ENCODE measurements around the gene SIRT6. TPM values are rescaled to one million over a fixed set of nuclear protein-coding genes. Genes with fewer than 3 reads are reported as not detected.
"Not testable (repeated sequence)": the region's sequence is repeated elsewhere in the genome, so short reads cannot be mapped to it uniquely, and the experiment has no call there.

The SIRT6 gene
- total and polyA plus RNA-seq, 8 donors: 14.0 to 160 (median 23.0) TPM

GRCh38 chr19:4130744-4131438 is 51.5 kb downstream of the SIRT6 start:
- 20 to 34% (median 22%) methylated on average over 8 of the region's 8 CpGs for WGBS, 5 donors
- no peak overlapping the region for H3K4me3 ChIP-seq
- peaks cover 0 to 11% (median 0%) of the 10 kb centered on the region in 4 donors for H3K4me1 ChIP-seq
- no peaks in the 10 kb centered on the region for H3K9me3 ChIP-seq
- H3K27ac ChIP-seq: no peak overlapping the region
- intact Hi-C loops (cut with DNase I; ENCODE audit: low total_unique reads): no loop called here
- TF ChIP-seq POLR2AphosphoS5 (IDR thresholded peaks at IDR 0.05): no peak
- no peak for TF ChIP-seq CTCF (IDR thresholded peaks at IDR 0.05)
- no peak for TF ChIP-seq POLR2A (IDR thresholded peaks at IDR 0.05)
- TF ChIP-seq EP300 (IDR thresholded peaks at IDR 0.05): no peak
- no peaks in the 10 kb centered on the region for H3K36me3 ChIP-seq
- no peak for DNase-seq
- peaks cover 0 to 30% (median 0%) of the 10 kb centered on the region in 3 donors for H3K27me3 ChIP-seq

GRCh38 chr19:4129050-4129449 is 53.3 kb downstream of the SIRT6 start:
- WGBS, 5 donors: 81 to 91% (median 88%) methylated on average over 7 of the region's 7 CpGs
- intact Hi-C loops (cut with DNase I; ENCODE audit: low total_unique reads); H3K9me3 ChIP-seq; H3K36me3 ChIP-seq; H3K4me3 ChIP-seq; H3K27ac ChIP-seq; DNase-seq: not testable (repeated sequence)
- Histone ChIP-seq H3K4me1 (peaks cover 6 to 19% (median 7%) of the 10 kb centered on the region in 4 donors), H3K27me3 (peaks cover 0 to 30% (median 0%) of the 10 kb centered on the region in 3 donors)

GRCh38 chr19:4127322-4127721 is 55.0 kb downstream of the SIRT6 start:
- intact Hi-C loops (cut with DNase I; ENCODE audit: low total_unique reads); H3K27ac ChIP-seq; H3K36me3 ChIP-seq: not testable (repeated sequence)

GRCh38 chr19:4124638-4125037 is 57.7 kb downstream of the SIRT6 start:
- Histone ChIP-seq H3K36me3 (peaks cover 0 to 15% (median 5%) of the 10 kb centered on the region in 4 donors), H3K4me1 (peaks cover 15 to 39% (median 36%) of the 10 kb centered on the region in 4 donors), H3K9me3 (no peaks in the 10 kb centered on the region), H3K27ac (peak overlapping the region in 4 of 5 donors; percentile 77 to 87 (median 82)), H3K27me3 (peaks cover 0 to 3% (median 0%) of the 10 kb centered on the region in 3 donors), H3K4me3 (peak overlapping the region; percentile 87 to 97 (median 88))
- WGBS, 5 donors: 51 to 55% (median 54%) methylated on average over 8 of the region's 8 CpGs
- intact Hi-C loops (cut with DNase I; ENCODE audit: low total_unique reads): no loop called here
- no peak for DNase-seq
- TF ChIP-seq POLR2AphosphoS5 (IDR thresholded peaks at IDR 0.05): no peak
- TF ChIP-seq EP300 (IDR thresholded peaks at IDR 0.05): no peak
- TF ChIP-seq CTCF (IDR thresholded peaks at IDR 0.05): no peak
- TF ChIP-seq POLR2A (IDR thresholded peaks at IDR 0.05): no peak

More at GRCh38 chr19:4127322-4127721, 55.0 kb downstream of the SIRT6 start:
- H3K9me3 ChIP-seq, DNase-seq, H3K4me3 ChIP-seq: not testable (repeated sequence)
- Histone ChIP-seq H3K27me3 (peaks cover 0 to 20% (median 0%) of the 10 kb centered on the region in 3 donors), H3K4me1 (peaks cover 15 to 29% (median 17%) of the 10 kb centered on the region in 4 donors)
- WGBS, 5 donors: 67 to 83% (median 75%) methylated on average over 4 of the region's 4 CpGs

Small RNA genes within 50 kb of the gene (small RNA-seq; reads per million reads assigned to genes)
- 0 reads per million in 4 donors for gene RF00017

Other genes starting within 250 kb of the SIRT6 start
- under 1 TPM in 1 of 5 donors, not detected in 4; 0.55 TPM for gene NMRK2, start 249.5 kb downstream of the SIRT6 start, total RNA-seq
- gene NMRK2, start 249.5 kb downstream of the SIRT6 start, polyA plus RNA-seq: 1 to 10 TPM in 2 of 3 donors, under 1 TPM in 1; 0.68 to 4.3 (median 2.3) TPM
- gene DAPK3, start 211.5 kb downstream of the SIRT6 start, total RNA-seq: 100 to 1,000 TPM in 2 of 5 donors, 10 to 100 TPM in 3; 58.5 to 238 (median 75.8) TPM
- gene DAPK3, start 211.5 kb downstream of the SIRT6 start, polyA plus RNA-seq: 10 to 100 TPM; 47.0 to 73.5 (median 51.9) TPM
- 1,000 to 10,000 TPM in 4 of 5 donors, 100 to 1,000 TPM in 1; 872 to 1,656 (median 1,431) TPM for gene EEF2, start 197.1 kb downstream of the SIRT6 start, total RNA-seq
- gene EEF2, start 197.1 kb downstream of the SIRT6 start, polyA plus RNA-seq: 1,000 to 10,000 TPM in 2 of 3 donors, 100 to 1,000 TPM in 1; 667 to 1,312 (median 1,239) TPM
- 10 to 100 TPM in 4 of 5 donors, 1 to 10 TPM in 1; 9.3 to 93.6 (median 37.5) TPM for gene PIAS4, start 174.8 kb downstream of the SIRT6 start, total RNA-seq
- gene PIAS4, start 174.8 kb downstream of the SIRT6 start, polyA plus RNA-seq: 10 to 100 TPM in 1 of 3 donors, 1 to 10 TPM in 2; 6.6 to 14.8 (median 9.3) TPM
- gene ZBTB7A, start 115.7 kb downstream of the SIRT6 start, total RNA-seq: 100 to 1,000 TPM in 2 of 5 donors, 10 to 100 TPM in 3; 11.2 to 274 (median 66.8) TPM
- gene ZBTB7A, start 115.7 kb downstream of the SIRT6 start, polyA plus RNA-seq: 10 to 100 TPM in 2 of 3 donors, 1 to 10 TPM in 1; 8.0 to 14.4 (median 12.0) TPM
- 100 to 1,000 TPM in 1 of 5 donors, 10 to 100 TPM in 4; 53.4 to 447 (median 84.3) TPM for gene MAP2K2, start 58.4 kb downstream of the SIRT6 start, total RNA-seq
- gene MAP2K2, start 58.4 kb downstream of the SIRT6 start, polyA plus RNA-seq: 100 to 1,000 TPM; 137 to 162 (median 147) TPM
- gene CREB3L3, start 28.9 kb downstream of the SIRT6 start, total RNA-seq: 1 to 10 TPM in 2 of 5 donors, not detected in 3; 1.1 to 7.0 TPM
- gene CREB3L3, start 28.9 kb downstream of the SIRT6 start, polyA plus RNA-seq: under 1 TPM; 0.03 to 0.61 (median 0.12) TPM
- gene ANKRD24, start 126 bp upstream of the SIRT6 start, total RNA-seq: 1 to 10 TPM in 3 of 5 donors, under 1 TPM in 1, not detected in 1; 0.29 to 6.1 (median 3.8) TPM
- gene ANKRD24, start 126 bp upstream of the SIRT6 start, polyA plus RNA-seq: 1 to 10 TPM; 1.6 to 2.3 (median 1.8) TPM
- under 1 TPM in 1 of 5 donors, not detected in 4; 0.55 TPM for gene EBI3, start 47.0 kb upstream of the SIRT6 start, total RNA-seq
- 1 to 10 TPM; 2.0 to 2.7 (median 2.7) TPM for gene EBI3, start 47.0 kb upstream of the SIRT6 start, polyA plus RNA-seq
- gene YJU2, start 64.5 kb upstream of the SIRT6 start, total RNA-seq: 10 to 100 TPM in 3 of 5 donors, 1 to 10 TPM in 2; 3.5 to 48.4 (median 13.0) TPM
- gene YJU2, start 64.5 kb upstream of the SIRT6 start, polyA plus RNA-seq: 10 to 100 TPM; 26.0 to 34.7 (median 30.4) TPM
- 1 to 10 TPM in 1 of 5 donors, not detected in 4; 7.0 TPM for gene SHD, start 96.7 kb upstream of the SIRT6 start, total RNA-seq
- not detected for gene SHD, start 96.7 kb upstream of the SIRT6 start, polyA plus RNA-seq
- gene TMIGD2, start 119.8 kb upstream of the SIRT6 start, total RNA-seq: 1 to 10 TPM in 1 of 5 donors, not detected in 4; 1.1 TPM
- under 1 TPM in 1 of 3 donors, not detected in 2; 0.55 TPM for gene TMIGD2, start 119.8 kb upstream of the SIRT6 start, polyA plus RNA-seq
- gene FSD1, start 122.0 kb upstream of the SIRT6 start, total RNA-seq: 10 to 100 TPM in 1 of 5 donors, 1 to 10 TPM in 2, not detected in 2; 1.1 to 12.5 (median 2.3) TPM
- gene FSD1, start 122.0 kb upstream of the SIRT6 start, polyA plus RNA-seq: 1 to 10 TPM in 1 of 3 donors, under 1 TPM in 1, not detected in 1; 0.31 to 1.3 TPM
- 100 to 1,000 TPM in 1 of 5 donors, 10 to 100 TPM in 3, not detected in 1; 20.7 to 250 (median 35.1) TPM for gene STAP2, start 156.3 kb upstream of the SIRT6 start, total RNA-seq
- 10 to 100 TPM; 32.7 to 70.8 (median 52.4) TPM for gene STAP2, start 156.3 kb upstream of the SIRT6 start, polyA plus RNA-seq
- gene MPND, start 161.0 kb upstream of the SIRT6 start, total RNA-seq: 10 to 100 TPM in 2 of 5 donors, 1 to 10 TPM in 3; 2.2 to 24.5 (median 8.3) TPM
- gene MPND, start 161.0 kb upstream of the SIRT6 start, polyA plus RNA-seq: 10 to 100 TPM; 20.4 to 25.0 (median 22.0) TPM
- 100 to 1,000 TPM in 1 of 5 donors, 10 to 100 TPM in 4; 14.8 to 111 (median 26.3) TPM for gene SH3GL1, start 218.0 kb upstream of the SIRT6 start, total RNA-seq
- gene SH3GL1, start 218.0 kb upstream of the SIRT6 start, polyA plus RNA-seq: 10 to 100 TPM; 44.9 to 48.5 (median 46.0) TPM
- gene CHAF1A, start 220.1 kb upstream of the SIRT6 start, total RNA-seq: 100 to 1,000 TPM in 1 of 5 donors, 10 to 100 TPM in 1, 1 to 10 TPM in 3; 1.8 to 100 (median 9.8) TPM
- gene CHAF1A, start 220.1 kb upstream of the SIRT6 start, polyA plus RNA-seq: 1 to 10 TPM; 5.4 to 7.2 (median 5.8) TPM

Data from stomach (tissue), 9 donors.